Uterus (tissue), 4 donors: Measurements from ENCODE around the gene DBR1. TPM values are rescaled to one million over a fixed set of nuclear protein-coding genes. Genes with fewer than 3 reads are reported as not detected.

Source experiments
- DNase-seq, 2 donors: peaks; one replicate each; pipeline ENCODE4 v3.0.0-alpha.2; 2019 to 2020
- H3K27ac ChIP-seq, 2 donors: fragments of 200-600 bp; sonication (generic); 1 replicate in 1 of 2; 2 replicates in 1 of 2; pipeline ENCODE4 v1.5.1; 2016 to 2018
- H3K27me3 ChIP-seq, 2 donors: fragments of 200-600 bp; sonication (generic); one replicate each; pipeline ENCODE4 v1.5.1; 2018 to 2019; ENCODE audit warnings: control low read depth in 1 of 2
- H3K36me3 ChIP-seq, 2 donors: fragments of 200-600 bp; sonication (generic); one replicate each; pipeline ENCODE4 v1.5.1; 2019; ENCODE audit warnings: control low read depth in 1 of 2
- H3K4me1 ChIP-seq, 2 donors: fragments of 200-600 bp; sonication (generic); one replicate each; pipeline ENCODE4 v1.5.1; 2018 to 2019; ENCODE audit warnings: control low read depth in 1 of 2
- H3K4me3 ChIP-seq, 2 donors: fragments of 200-600 bp; sonication (generic); 1 replicate in 1 of 2; 2 replicates in 1 of 2; pipeline ENCODE4 v1.5.1; 2018 to 2019; ENCODE audit warnings: mild to moderate bottlenecking in 1 of 2
- H3K9me3 ChIP-seq, 2 donors: fragments of 200-600 bp; sonication (generic); one replicate each; pipeline ENCODE4 v1.5.1; 2019; ENCODE audit warnings: control low read depth in 1 of 2
- CTCF ChIP-seq, 4 experiments: fragments of 200-600 bp in 2 of 4; fragments of 450-650 bp in 2 of 4; sonication (generic) in 2 of 4; IDR thresholded peaks; one replicate each; pipeline ENCODE4 v1.5.1; 2016 to 2019; ENCODE audit warnings: antibody characterized with exemption in 4 of 4, mild to moderate bottlenecking in 2 of 4, moderate library complexity in 1 of 4
- POLR2A ChIP-seq, 2 donors: fragments of 450-650 bp; IDR thresholded peaks; one replicate each; pipeline ENCODE4 v1.6.1; 2016; ENCODE audit warnings: antibody characterized with exemption in 2 of 2, mild to moderate bottlenecking in 1 of 2, moderate library complexity in 1 of 2
- intact Hi-C: fragments of 100-400 bp; cut with DNase I; formaldehyde crosslinking; loops from one replicate; pipeline ENCODE4 v1.15.1; 2023; ENCODE audit warnings: low total_unique reads
- total RNA-seq, 4 donors: library from RNA; depleted of rRNA in 3 of 4; stranded (reverse); fragments of >200 nt in 3 of 4; gene quantifications; one replicate each; pipeline versions ENCODE4 v1.1.0 to v1.2.4, GENCODE V29; 2014 to 2023
- donor health status: DM: yes; HTN: yes; CAD: no.

The DBR1 gene
- total RNA-seq, 4 donors from 2014 or later, result 12.4 to 41.8 (median 25.3) TPM

- Histone ChIP-seq H3K36me3 (no peaks in the 10 kb centered on the region), H3K27ac (peak overlapping the region; percentile 79 to 81), H3K27me3 (no peaks in the 10 kb centered on the region), H3K4me1 (no peaks in the 10 kb centered on the region), H3K9me3 (no peaks in the 10 kb centered on the region), H3K4me3 (peak overlapping the region; percentile 58 to 88)
- intact Hi-C loops, result no loop called here
- no peak for TF ChIP-seq CTCF (IDR thresholded peaks at IDR 0.05)
- no peak for TF ChIP-seq POLR2A (IDR thresholded peaks at IDR 0.05)
- no peak for DNase-seq
Observed at GRCh38 chr3:138173769-138174420, 826 bp downstream of the DBR1 start.

DNA sequence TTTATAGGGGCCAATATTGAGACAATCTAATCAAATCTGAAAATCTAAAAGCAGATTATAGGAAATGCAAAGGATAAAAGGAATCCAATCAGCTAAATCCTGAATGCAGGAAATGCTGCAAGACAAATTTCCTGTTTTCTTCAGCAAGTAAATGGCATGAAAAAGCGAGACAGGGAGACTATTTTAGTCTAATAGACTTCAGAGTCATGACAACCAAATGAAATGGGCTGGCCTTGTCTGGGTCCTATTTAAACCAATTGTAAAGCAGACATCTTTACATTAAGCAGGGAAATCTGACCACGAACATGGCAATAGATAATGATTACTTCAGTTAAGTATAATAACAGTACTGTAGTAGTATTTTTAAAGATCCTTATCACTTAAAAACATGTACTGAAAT is 2.1 kb downstream of the DBR1 start:
- Histone ChIP-seq H3K36me3 (no peaks in the 10 kb centered on the region), H3K27ac (no peak overlapping the region), H3K27me3 (no peaks in the 10 kb centered on the region), H3K9me3 (no peaks in the 10 kb centered on the region), H3K4me3 (no peak overlapping the region), H3K4me1 (no peaks in the 10 kb centered on the region)
- intact Hi-C loops, result no loop called here
- TF ChIP-seq CTCF (IDR thresholded peaks at IDR 0.05) (no peak), POLR2A (IDR thresholded peaks at IDR 0.05) (no peak)
- no peak for DNase-seq

- TF ChIP-seq CTCF (IDR thresholded peaks at IDR 0.05), result no peak
- no peak for TF ChIP-seq POLR2A (IDR thresholded peaks at IDR 0.05)
- no peaks in the 10 kb centered on the region for H3K27me3 ChIP-seq
- intact Hi-C loops, result no loop called here
- H3K4me3 ChIP-seq, result no peak overlapping the region
- H3K36me3 ChIP-seq, result no peaks in the 10 kb centered on the region
- no peaks in the 10 kb centered on the region for H3K4me1 ChIP-seq
- no peak overlapping the region for H3K27ac ChIP-seq
- no peaks in the 10 kb centered on the region for H3K9me3 ChIP-seq
- no peak for DNase-seq
Observed at GRCh38 chr3:138165061-138165460, 9.7 kb downstream of the DBR1 start.

DNA sequence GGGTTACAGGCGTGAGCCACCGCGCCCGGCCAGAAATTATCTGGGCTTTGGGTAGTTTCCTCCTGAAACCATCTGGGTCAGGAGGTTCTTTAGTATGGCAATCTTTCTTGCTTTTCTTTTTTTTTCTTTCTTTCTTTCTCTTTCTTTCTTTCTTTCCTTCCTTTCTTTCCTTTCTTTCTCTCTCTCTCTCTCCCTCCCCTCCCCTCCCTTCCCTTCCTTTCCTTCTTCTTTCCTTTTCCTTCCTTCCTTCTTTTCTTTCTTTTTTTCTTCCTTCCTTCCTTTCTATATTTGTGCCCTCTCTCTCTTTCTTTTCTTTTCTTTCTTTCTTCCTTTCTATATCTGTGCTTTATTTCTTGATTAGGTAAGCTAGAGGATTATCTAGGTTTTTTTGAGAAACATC is 17.0 kb downstream of the DBR1 start:
- Histone ChIP-seq H3K27me3 (no peaks in the 10 kb centered on the region), H3K4me3 (no peak overlapping the region), H3K9me3 (no peaks in the 10 kb centered on the region), H3K36me3 (no peaks in the 10 kb centered on the region), H3K4me1 (no peaks in the 10 kb centered on the region), H3K27ac (no peak overlapping the region)
- intact Hi-C loops, result no loop called here
- DNase-seq, result no peak
- TF ChIP-seq CTCF (IDR thresholded peaks at IDR 0.05) (no peak), POLR2A (IDR thresholded peaks at IDR 0.05) (no peak)

DNA sequence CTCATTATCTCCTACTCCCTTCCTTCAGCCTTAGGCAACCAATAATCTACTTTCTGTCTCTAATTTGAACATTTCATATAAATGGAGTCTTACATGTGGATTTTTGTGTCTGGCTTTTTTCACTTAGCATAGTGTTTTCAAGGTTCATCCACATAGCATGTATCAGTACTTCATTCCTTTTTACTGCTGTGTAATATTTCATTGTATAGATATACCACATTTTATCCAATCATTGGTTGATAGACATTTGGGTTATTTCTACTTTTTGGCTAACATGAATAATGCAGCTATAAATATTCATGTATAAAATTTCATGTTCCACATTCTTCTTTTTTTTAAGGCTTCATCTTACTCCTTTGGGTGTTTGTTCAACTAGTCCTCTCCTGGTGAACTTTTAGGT is 20.2 kb downstream of the DBR1 start:
- no peak overlapping the region for H3K27ac ChIP-seq

More for the DNA sequence above, 20.2 kb downstream of the DBR1 start:
- Histone ChIP-seq H3K4me1 (no peaks in the 10 kb centered on the region), H3K36me3 (no peaks in the 10 kb centered on the region), H3K27me3 (no peaks in the 10 kb centered on the region), H3K4me3 (no peak overlapping the region), H3K9me3 (no peaks in the 10 kb centered on the region)
- intact Hi-C loops, result no loop called here
- DNase-seq, result no peak
- no peak for TF ChIP-seq POLR2A (IDR thresholded peaks at IDR 0.05)
- no peak for TF ChIP-seq CTCF (IDR thresholded peaks at IDR 0.05)
